ENCODE data around the gene SLC16A8. TPM values are rescaled to one million over a fixed set of nuclear protein-coding genes. Genes with fewer than 3 reads are reported as not detected.

The SLC16A8 gene
- total and polyA plus RNA-seq, 10 of the 15 experiments (the other 5 are each of a cell fraction or from before 2014, with no cell fraction given): not detected

DNA sequence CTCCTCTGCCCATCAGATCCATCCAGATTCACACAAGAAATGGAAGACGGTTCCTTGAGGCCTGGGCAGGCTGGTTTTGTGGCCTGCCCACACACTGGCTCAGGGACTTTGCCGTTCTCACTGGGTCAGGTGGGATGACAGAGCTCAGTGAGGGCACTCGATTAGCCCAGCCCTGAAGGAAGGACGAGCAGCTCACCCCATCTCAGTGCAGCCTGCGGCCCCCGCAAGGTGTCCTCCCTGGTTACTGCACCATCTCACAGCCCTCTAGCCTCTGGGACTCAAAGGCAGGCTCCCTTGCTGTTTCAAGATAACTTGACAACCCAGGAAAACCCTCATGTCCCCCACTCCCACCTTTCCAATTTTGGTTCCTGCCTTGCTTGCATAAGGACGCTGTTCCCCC, 4.2 kb downstream of the SLC16A8 start:
- Histone ChIP-seq H3K27me3 (replicated peaks in 1 of 2; ENCODE audit: control insufficient read depth in 2 of 2, insufficient read depth in 2 of 2, low read length in 1 of 2) (peaks cover 8 to 9% of the 10 kb centered on the region in 2 experiments; a peak in 3 of 4 replicates), H3K79me2 (ENCODE audit: control insufficient read depth, insufficient read depth, low read length) (no peaks in the 10 kb centered on the region), H3K27ac (ENCODE audit: control insufficient read depth, insufficient read depth) (no peak overlapping the region), H3K4me1 (ENCODE audit: control insufficient read depth, insufficient read depth, low read length) (no peaks in the 10 kb centered on the region), H3K36me3 (ENCODE audit: control insufficient read depth in 2 of 2, insufficient read depth in 2 of 2, low read length in 1 of 2) (no peaks in the 10 kb centered on the region), H3K9ac (ENCODE audit: control insufficient read depth, insufficient read depth, low read length) (no peak overlapping the region), H3K4me2 (ENCODE audit: control insufficient read depth, insufficient read depth) (no peak overlapping the region), H3K9me3 (replicated peaks; ENCODE audit: control insufficient read depth, insufficient read depth, low read length) (no peaks in the 10 kb centered on the region), H4K20me1 (ENCODE audit: control insufficient read depth, insufficient read depth) (no peaks in the 10 kb centered on the region), H3K4me3 (no peak overlapping the region), H2AFZ (ENCODE audit: control insufficient read depth, low read depth, low read length) (no peak overlapping the region)
- POLR2A ChIA-PET: no interaction called here
- SMC1A ChIA-PET (ENCODE audit: uncharacterized antibody, unreplicated experiment): no interaction called here
- CTCF ChIA-PET: no interaction called here
- RAD21 ChIA-PET (ENCODE audit: unreplicated experiment): no interaction called here
- no peak for DNase-seq (ENCODE audit: low read depth, low spot score)
- ATAC-seq: no peak
- 51% methylated on average over 7 of the region's 7 CpGs for WGBS (ENCODE audit: insufficient coverage, insufficient replicate concordance, low lambda C conversion rate, missing lambda C conversion rate)
- intact Hi-C loops (cut with micrococcal nuclease; ENCODE audit: unreplicated experiment): no loop called here
- no peak for FAIRE-seq
- in situ Hi-C loops (cut with MboI): no loop called here
- no TSS peak for BruUV-seq (replicated peaks)
- TF ChIP-seq, protein P1, sequence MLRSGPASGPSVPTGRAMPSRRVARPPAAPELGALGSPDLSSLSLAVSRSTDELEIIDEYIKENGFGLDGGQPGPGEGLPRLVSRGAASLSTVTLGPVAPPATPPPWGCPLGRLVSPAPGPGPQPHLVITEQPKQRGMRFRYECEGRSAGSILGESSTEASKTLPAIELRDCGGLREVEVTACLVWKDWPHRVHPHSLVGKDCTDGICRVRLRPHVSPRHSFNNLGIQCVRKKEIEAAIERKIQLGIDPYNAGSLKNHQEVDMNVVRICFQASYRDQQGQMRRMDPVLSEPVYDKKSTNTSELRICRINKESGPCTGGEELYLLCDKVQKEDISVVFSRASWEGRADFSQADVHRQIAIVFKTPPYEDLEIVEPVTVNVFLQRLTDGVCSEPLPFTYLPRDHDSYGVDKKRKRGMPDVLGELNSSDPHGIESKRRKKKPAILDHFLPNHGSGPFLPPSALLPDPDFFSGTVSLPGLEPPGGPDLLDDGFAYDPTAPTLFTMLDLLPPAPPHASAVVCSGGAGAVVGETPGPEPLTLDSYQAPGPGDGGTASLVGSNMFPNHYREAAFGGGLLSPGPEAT (IDR thresholded peaks at IDR 0.05; ENCODE audit: low read depth): no peak
- no peak for TF ChIP-seq RBBP5 (conservative IDR thresholded peaks at IDR 0.05)
- no peak for TF ChIP-seq STAT1 (conservative IDR thresholded peaks at IDR 0.05)
- no peak for TF ChIP-seq SMC3 (IDR thresholded peaks at IDR 0.05; ENCODE audit: borderline replicate concordance, low read length)
- no peak for TF ChIP-seq PAX5 (IDR thresholded peaks at IDR 0.05; ENCODE audit: borderline replicate concordance, low read depth, low read length)
- no peak for TF ChIP-seq NR2C1 (IDR thresholded peaks at IDR 0.05)
- TF ChIP-seq CREB1 (IDR thresholded peaks at IDR 0.05; ENCODE audit: low read depth): no peak
- no peak for TF ChIP-seq SMAD1 (IDR thresholded peaks at IDR 0.05; ENCODE audit: low read depth, partially characterized antibody)
- TF ChIP-seq, protein P2, sequence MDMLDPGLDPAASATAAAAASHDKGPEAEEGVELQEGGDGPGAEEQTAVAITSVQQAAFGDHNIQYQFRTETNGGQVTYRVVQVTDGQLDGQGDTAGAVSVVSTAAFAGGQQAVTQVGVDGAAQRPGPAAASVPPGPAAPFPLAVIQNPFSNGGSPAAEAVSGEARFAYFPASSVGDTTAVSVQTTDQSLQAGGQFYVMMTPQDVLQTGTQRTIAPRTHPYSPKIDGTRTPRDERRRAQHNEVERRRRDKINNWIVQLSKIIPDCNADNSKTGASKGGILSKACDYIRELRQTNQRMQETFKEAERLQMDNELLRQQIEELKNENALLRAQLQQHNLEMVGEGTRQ (IDR thresholded peaks at IDR 0.05; ENCODE audit: borderline replicate concordance, low read depth, low read length): no peak
- no peak for TF ChIP-seq EED (IDR thresholded peaks at IDR 0.05; ENCODE audit: low read depth)
- TF ChIP-seq, protein P3, sequence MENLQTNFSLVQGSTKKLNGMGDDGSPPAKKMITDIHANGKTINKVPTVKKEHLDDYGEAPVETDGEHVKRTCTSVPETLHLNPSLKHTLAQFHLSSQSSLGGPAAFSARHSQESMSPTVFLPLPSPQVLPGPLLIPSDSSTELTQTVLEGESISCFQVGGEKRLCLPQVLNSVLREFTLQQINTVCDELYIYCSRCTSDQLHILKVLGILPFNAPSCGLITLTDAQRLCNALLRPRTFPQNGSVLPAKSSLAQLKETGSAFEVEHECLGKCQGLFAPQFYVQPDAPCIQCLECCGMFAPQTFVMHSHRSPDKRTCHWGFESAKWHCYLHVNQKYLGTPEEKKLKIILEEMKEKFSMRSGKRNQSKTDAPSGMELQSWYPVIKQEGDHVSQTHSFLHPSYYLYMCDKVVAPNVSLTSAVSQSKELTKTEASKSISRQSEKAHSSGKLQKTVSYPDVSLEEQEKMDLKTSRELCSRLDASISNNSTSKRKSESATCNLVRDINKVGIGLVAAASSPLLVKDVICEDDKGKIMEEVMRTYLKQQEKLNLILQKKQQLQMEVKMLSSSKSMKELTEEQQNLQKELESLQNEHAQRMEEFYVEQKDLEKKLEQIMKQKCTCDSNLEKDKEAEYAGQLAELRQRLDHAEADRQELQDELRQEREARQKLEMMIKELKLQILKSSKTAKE (IDR thresholded peaks at IDR 0.05; ENCODE audit: low read depth, poor library complexity, severe bottlenecking): no peak
- TF ChIP-seq, protein P4, sequence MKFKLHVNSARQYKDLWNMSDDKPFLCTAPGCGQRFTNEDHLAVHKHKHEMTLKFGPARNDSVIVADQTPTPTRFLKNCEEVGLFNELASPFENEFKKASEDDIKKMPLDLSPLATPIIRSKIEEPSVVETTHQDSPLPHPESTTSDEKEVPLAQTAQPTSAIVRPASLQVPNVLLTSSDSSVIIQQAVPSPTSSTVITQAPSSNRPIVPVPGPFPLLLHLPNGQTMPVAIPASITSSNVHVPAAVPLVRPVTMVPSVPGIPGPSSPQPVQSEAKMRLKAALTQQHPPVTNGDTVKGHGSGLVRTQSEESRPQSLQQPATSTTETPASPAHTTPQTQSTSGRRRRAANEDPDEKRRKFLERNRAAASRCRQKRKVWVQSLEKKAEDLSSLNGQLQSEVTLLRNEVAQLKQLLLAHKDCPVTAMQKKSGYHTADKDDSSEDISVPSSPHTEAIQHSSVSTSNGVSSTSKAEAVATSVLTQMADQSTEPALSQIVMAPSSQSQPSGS (IDR thresholded peaks at IDR 0.05; ENCODE audit: low read length): no peak
- no peak for TF ChIP-seq IKZF2 (IDR thresholded peaks at IDR 0.05)
- TF ChIP-seq, protein P5, sequence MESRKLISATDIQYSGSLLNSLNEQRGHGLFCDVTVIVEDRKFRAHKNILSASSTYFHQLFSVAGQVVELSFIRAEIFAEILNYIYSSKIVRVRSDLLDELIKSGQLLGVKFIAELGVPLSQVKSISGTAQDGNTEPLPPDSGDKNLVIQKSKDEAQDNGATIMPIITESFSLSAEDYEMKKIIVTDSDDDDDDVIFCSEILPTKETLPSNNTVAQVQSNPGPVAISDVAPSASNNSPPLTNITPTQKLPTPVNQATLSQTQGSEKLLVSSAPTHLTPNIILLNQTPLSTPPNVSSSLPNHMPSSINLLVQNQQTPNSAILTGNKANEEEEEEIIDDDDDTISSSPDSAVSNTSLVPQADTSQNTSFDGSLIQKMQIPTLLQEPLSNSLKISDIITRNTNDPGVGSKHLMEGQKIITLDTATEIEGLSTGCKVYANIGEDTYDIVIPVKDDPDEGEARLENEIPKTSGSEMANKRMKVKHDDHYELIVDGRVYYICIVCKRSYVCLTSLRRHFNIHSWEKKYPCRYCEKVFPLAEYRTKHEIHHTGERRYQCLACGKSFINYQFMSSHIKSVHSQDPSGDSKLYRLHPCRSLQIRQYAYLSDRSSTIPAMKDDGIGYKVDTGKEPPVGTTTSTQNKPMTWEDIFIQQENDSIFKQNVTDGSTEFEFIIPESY (IDR thresholded peaks at IDR 0.05): no peak
- no peak for TF ChIP-seq ZBED1 (IDR thresholded peaks at IDR 0.05; ENCODE audit: borderline replicate concordance)
- TF ChIP-seq MTA2 (IDR thresholded peaks at IDR 0.05; ENCODE audit: low read depth): no peak

Data from GM12878 (cell line).